HG02981 (cell line): ENCODE measurements around the gene MAML1.
"Not testable (repeated sequence)": the region's sequence is repeated elsewhere in the genome, so short reads cannot be mapped to it uniquely, and the experiment has no call there.

ENCODE experiments used
- ATAC-seq: cut with Tn5 transposase; IDR thresholded peaks from one replicate; pipeline ENCODE4 v1.9.1; 2021; ENCODE audit warnings: mild to moderate bottlenecking, moderate library complexity; ENCODE audit not compliant: unreplicated experiment

Gene MAML1

DNA sequence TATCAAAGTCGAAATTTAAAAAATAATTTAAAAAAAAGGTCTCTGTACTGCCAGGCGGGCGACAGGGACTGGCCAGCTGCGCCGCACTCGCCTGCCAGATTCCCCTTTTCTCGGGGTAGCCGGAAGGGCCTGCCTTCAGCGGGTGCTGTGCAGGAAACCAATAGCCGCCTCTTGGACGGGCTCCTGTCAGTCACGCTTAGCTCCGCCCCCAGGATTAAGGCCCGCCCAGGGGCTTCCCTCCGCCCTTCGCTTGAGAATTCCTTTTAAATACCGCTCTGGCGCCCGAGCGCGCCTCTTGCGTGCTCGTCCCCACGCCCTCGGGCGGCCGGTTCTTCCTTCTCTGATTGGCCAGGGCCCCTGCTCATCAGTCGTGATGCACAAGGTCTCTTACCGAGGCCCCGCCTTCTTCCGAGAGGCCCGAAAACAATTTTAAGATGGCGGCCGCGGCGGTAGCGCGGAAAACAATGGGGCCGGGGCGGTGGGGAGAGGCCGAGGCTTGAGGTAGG, at the start of gene MAML1:
TSS of gene MAML1 (plus strand) at position 411 of the 506 bp plus-strand sequence. CDS start 291 bp downstream, outside the sequence.
- ATAC-seq = peak; percentile 94

DNA sequence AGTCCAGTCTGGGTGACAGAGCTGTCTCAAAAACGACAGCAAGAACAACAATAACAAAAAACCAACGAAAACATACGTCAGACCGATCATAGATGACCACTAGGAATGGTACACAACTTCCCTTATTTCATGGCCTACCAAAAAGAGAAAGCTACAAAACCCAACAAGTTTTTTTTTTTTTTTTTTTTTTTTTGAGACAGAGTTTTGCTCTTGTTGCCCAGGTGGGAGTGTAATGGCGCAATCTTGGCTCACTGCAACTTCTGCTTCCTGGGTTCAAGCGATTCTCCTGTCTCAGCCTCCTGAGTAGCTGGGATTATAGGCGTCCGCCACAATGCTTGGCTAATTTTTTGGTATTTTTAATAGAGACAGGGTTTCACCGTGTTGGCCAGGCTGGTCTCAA, 43.4 kb upstream of the MAML1 start:
- not testable (repeated sequence) for ATAC-seq

DNA sequence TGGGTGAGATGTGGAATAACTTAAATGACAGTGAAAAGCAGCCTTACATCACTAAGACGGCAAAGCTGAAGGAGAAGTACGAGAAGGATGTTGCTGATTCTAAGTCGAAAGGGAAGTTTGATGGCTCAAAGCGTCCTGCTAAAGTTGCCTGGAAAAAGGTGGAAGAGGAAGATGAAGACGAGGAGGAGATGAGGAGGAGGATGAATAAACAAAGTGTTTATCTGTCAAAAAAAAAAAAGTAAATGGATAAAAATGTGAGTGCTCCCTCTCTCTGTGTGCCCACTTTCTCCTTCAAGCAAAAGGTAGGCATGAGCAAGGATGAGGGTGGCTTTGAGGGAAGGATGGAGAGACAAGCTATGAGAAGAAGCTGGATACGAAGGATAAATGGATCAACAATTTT, 38.1 kb upstream of the MAML1 start:
- no peak for ATAC-seq

DNA sequence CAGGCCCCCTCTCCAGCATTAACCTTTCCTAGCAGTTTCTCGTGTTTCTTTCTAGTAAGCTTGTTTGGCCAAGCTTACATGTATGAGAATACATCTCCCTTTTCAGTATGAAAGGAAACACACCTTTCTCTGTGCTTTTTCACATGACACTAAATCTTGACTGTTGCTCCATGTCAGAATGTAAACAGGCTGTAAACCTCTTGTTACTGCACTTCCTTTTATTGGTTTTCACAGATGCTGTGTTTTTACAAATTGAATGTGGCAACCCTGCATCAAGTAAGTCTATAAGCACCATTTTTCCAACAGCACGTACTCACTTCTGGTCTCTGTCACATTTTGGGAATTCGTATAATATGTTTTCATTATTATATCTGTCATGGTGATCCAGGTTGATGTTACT, 36.0 kb upstream of the MAML1 start:
- no peak for ATAC-seq

DNA sequence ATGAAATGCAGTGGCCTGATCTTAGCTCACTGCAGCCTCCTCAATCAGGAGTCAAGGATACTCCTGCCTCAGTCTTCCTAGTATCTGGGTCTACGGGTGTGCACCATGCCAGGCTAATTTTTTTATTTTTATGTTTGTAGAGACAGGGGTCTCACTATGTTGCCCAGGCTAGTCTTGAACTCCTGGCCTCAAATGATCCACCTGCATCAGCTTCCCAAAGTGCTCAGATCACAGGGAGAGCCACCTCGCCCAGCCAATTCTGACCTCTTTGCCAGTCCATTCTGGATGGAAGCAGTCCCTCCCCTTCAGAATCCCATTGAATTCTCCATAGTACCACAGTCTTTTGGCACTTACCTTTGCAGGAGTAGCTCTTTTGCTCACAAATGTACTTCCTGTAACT, 35.5 kb upstream of the MAML1 start:
- ATAC-seq = no peak

DNA sequence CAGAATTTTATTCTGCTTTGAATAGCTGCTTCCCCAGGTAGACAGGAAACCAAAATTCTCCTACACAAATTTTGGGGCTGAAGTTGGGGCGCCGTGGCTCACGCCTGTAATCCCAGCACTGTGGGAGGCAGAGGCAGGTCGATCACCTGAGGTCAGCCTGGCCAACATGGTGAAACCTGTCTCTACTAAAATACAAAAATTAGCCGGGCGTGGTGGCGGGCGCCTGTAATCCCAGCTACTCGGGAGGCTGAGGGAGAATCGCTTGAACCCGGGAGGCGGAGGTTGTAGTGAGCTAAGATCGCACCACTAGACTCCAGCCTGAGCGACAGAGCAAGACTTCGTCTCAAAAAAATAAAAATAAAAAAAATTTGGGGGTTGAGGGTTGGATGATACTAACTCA, 35.1 kb upstream of the MAML1 start:
- not testable (repeated sequence) for ATAC-seq

DNA sequence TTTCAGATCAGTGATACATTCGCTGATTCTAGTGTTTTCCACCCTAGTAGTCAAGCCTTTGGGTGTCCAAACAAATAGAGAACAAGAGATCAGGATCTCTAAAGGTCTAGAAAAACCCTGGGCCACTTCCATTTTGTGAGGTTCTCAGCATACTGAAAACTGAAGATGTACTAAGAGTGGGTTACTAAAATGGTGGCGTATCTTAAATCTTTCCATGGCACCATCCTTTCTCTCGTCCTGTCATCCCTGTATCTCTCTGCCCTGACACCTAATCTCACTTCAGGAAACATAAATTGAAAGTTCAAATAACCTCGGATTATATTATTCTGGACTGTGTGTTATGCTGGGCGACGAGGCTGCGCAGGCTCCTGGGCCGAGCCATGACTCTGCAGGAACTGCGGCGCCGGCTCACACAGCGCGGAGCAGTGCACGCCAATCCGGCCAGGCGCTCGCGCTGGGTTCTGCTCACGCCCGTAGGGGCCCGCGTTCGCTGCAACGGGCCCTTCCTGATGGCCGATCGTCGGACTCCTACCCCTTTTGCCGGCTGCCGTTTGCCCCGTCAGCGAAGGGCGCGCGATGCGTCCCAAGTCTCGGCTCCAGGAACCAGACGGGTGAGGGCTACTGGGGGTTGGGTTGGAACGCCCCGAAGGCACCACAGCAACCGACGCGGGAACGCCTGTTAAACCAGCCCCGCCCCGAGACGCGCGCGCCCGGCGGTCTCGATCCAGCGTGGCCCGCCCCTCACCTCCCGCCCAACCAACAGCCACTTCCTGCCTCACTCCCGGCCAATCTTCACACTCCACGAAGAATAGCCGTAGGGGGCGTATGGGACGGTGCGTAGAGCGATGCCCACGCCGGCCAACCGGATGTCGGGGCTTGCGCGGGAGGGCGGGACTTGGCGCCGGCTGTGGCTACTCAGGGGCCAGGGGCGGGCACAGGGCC, 34.4 kb upstream of the MAML1 start:
- peak; percentile 87 for ATAC-seq

DNA sequence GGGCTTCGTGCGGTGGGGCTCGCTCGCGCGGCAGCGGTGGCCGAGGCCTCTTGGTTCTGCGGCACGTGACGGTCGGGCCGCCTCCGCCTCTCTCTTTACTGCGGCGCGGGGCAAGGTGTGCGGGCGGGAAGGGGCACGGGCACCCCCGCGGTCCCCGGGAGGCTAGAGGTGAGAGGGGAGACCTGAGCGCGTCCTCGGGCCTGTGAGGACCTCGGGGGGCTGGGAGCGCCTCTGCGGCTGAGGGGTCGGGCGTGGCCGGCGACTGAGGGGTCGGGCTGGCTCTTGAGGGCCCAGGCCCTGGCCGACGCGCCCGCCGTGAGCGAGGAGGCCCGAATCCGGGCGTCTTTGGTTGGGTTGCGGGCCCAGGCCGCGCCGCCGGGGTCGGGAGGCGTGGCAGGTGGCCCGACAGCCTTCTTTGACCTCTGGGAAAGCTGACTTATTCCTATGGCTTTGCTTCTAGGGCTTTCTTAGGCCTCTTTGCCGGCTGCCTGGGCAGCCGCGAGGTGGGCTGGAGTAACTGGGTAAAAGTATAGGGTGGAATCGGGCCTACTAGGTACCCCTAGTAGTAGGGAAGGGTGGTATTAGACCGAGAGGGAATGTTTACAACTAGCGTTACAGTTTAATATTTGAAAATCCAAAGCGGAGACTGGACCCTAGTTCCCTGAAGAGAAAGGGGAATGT, 33.5 kb upstream of the MAML1 start, which contains the start of gene CANX:
TSS of gene CANX (plus strand) at position 33 of the 681 bp plus-strand sequence. CDS start 6,715 bp downstream, outside the sequence.
- ATAC-seq = peak; percentile 5

GRCh38 chr5:179699616-179700237, 32.9 kb upstream of the MAML1 start:
- ATAC-seq = no peak

DNA sequence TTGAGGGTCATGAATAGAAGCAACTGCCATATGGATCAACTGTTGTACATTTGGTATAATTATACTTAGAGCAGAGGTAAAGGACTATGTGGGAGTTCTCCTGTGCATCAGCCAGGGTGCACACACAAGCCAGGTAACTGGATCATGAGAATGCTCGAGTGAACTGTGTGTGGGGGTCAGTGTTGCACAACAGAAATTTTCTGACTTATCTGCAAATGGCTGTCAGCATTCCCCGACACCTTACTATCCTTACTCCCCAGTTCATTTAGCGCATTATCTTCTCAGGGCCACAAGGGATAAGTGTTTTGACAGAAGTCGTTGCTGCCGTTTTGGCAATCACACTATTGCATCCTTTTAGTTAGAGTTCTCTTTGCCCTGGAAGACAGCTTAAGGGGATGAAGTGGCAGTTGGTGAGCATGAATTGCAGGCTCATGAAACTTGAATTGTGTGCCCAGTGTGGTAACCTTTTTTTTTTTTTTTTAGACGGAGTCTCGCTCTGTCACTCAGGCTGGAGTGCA, 32.2 kb upstream of the MAML1 start:
- no peak for ATAC-seq

- ATAC-seq = no peak
Measured at GRCh38 chr5:179716286-179716685, 16.3 kb upstream of the MAML1 start.

DNA sequence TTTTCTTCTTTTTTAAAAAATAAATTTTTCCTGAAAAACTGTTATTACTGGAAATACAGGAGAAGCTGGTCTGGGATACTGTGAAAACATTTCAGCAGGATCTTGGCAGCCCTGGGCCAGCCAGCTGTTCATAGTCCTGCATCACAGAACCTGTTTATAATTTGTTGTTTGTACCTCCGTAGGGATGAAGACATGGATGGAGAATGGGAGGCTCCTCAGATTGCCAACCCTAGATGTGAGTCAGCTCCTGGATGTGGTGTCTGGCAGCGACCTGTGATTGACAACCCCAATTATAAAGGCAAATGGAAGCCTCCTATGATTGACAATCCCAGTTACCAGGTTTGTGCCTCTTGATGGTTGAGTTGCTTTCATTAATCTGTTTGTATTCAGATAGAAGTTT, 12.4 kb upstream of the MAML1 start:
- no peak for ATAC-seq

GRCh38 chr5:179724163-179724562, 8.5 kb upstream of the MAML1 start:
- ATAC-seq = no peak

GRCh38 chr5:179727106-179727505, 5.5 kb upstream of the MAML1 start:
- no peak for ATAC-seq

GRCh38 chr5:179729303-179729702, 3.3 kb upstream of the MAML1 start:
- no peak for ATAC-seq

GRCh38 chr5:179729727-179730126, 2.9 kb upstream of the MAML1 start:
- ATAC-seq = no peak

GRCh38 chr5:179730356-179730755, 2.3 kb upstream of the MAML1 start:
- ATAC-seq = no peak

- no peak for ATAC-seq
Measured at GRCh38 chr5:179730852-179731251, 1.8 kb upstream of the MAML1 start.

DNA sequence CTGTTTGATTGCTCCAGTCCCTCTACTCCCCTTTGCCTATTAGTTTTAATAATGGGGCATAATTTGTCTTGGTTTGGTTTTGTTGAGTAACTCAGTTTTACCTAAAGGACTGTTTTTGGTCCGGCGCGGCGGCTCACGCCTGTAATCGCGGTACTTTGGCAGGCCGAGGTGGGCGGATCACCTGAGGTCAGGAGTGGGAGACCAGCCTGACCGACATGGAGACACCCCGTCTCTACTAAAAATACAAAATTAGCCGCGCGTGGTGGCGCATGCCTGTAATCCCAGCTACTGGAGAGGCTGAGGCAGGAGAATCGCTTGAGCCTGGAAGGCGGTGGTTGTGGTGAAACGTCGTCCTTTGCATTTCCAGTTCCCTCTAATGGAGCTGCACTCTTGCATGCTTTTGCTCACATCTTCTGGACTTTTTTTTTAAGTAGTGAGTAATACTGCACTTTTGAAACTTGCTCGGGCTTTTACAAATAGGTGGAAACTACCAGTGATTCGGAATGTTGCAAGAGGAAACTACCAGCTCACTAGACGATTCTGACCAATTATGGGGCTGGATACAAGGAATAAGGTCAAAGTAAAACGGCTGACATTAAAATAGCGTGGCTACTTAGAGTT, 721 bp upstream of the MAML1 start:
- ATAC-seq = peak; percentile 9

- peak; percentile 28 for ATAC-seq
Measured at GRCh38 chr5:179732918-179733771, 523 bp downstream of the MAML1 start.
